ENCODE measurements around the gene IL31. TPM values are rescaled to one million over a fixed set of nuclear protein-coding genes. Genes with fewer than 3 reads are reported as not detected.
"Not testable (repeated sequence)": the region's sequence is repeated elsewhere in the genome, so short reads cannot be mapped to it uniquely, and the experiment has no call there.

IL31 gene
- total RNA-seq, 1 donor from 2014 or later = not detected

GRCh38 chr12:122187466-122187865 lies 13.4 kb upstream of the IL31 start:
- Histone ChIP-seq H3K4me3 (ENCODE audit: low read depth, low read length) (no peak overlapping the region), H3K36me3 (ENCODE audit: control insufficient read depth, insufficient read depth, low read length) (no peaks in the 10 kb centered on the region), H3K27me3 (ENCODE audit: control insufficient read depth, insufficient read depth, low read length) (no peaks in the 10 kb centered on the region)
- TF ChIP-seq CTCF (IDR thresholded peaks at IDR 0.05; ENCODE audit: insufficient read depth, low read length, poor library complexity, severe bottlenecking) = no peak
- no peak for DNase-seq (ENCODE audit: low read depth)

GRCh38 chr12:122185494-122186082 lies 11.6 kb upstream of the IL31 start:
- DNase-seq (ENCODE audit: low read depth) = no peak
- TF ChIP-seq CTCF (IDR thresholded peaks at IDR 0.05; ENCODE audit: insufficient read depth, low read length, poor library complexity, severe bottlenecking) = no peak
- H3K27me3 ChIP-seq (ENCODE audit: control insufficient read depth, insufficient read depth, low read length) = no peaks in the 10 kb centered on the region
- H3K4me3 ChIP-seq (ENCODE audit: low read depth, low read length) = no peak overlapping the region
- no peaks in the 10 kb centered on the region for H3K36me3 ChIP-seq (ENCODE audit: control insufficient read depth, insufficient read depth, low read length)

- DNase-seq (ENCODE audit: low read depth) = no peak
- Histone ChIP-seq H3K27me3 (ENCODE audit: control insufficient read depth, insufficient read depth, low read length) (no peaks in the 10 kb centered on the region), H3K4me3 (ENCODE audit: low read depth, low read length) (no peak overlapping the region), H3K36me3 (ENCODE audit: control insufficient read depth, insufficient read depth, low read length) (no peaks in the 10 kb centered on the region)
- TF ChIP-seq CTCF (IDR thresholded peaks at IDR 0.05; ENCODE audit: insufficient read depth, low read length, poor library complexity, severe bottlenecking) = no peak
These were observed 11.1 kb upstream of the IL31 start for GRCh38 chr12:122185079-122185478.

GRCh38 chr12:122184517-122184916 lies 10.5 kb upstream of the IL31 start:
- no peak for TF ChIP-seq CTCF (IDR thresholded peaks at IDR 0.05; ENCODE audit: insufficient read depth, low read length, poor library complexity, severe bottlenecking)
- Histone ChIP-seq H3K27me3 (ENCODE audit: control insufficient read depth, insufficient read depth, low read length) (no peaks in the 10 kb centered on the region), H3K4me3 (ENCODE audit: low read depth, low read length) (no peak overlapping the region), H3K36me3 (ENCODE audit: control insufficient read depth, insufficient read depth, low read length) (no peaks in the 10 kb centered on the region)
- DNase-seq (ENCODE audit: low read depth) = no peak

- no peak for DNase-seq (ENCODE audit: low read depth)
- H3K27me3 ChIP-seq (ENCODE audit: control insufficient read depth, insufficient read depth, low read length) = no peaks in the 10 kb centered on the region
- no peak overlapping the region for H3K4me3 ChIP-seq (ENCODE audit: low read depth, low read length)
- H3K36me3 ChIP-seq (ENCODE audit: control insufficient read depth, insufficient read depth, low read length) = no peaks in the 10 kb centered on the region
- TF ChIP-seq CTCF (IDR thresholded peaks at IDR 0.05; ENCODE audit: insufficient read depth, low read length, poor library complexity, severe bottlenecking) = no peak
These were observed 9.5 kb upstream of the IL31 start for GRCh38 chr12:122183588-122183940.

- peak within 1 kb of the TSS; percentile 43 for H3K4me3 ChIP-seq (ENCODE audit: low read depth, low read length)
- H3K36me3 ChIP-seq (ENCODE audit: control insufficient read depth, insufficient read depth, low read length) = no peaks in the 10 kb centered on the region
- no peaks in the 10 kb centered on the region for H3K27me3 ChIP-seq (ENCODE audit: control insufficient read depth, insufficient read depth, low read length)
- no peak for TF ChIP-seq CTCF (IDR thresholded peaks at IDR 0.05; ENCODE audit: insufficient read depth, low read length, poor library complexity, severe bottlenecking)
- DNase-seq (ENCODE audit: low read depth) = no peak
These were observed 9.0 kb upstream of the IL31 start, which contains the start of gene LRRC43 for GRCh38 chr12:122182887-122183587. TSS of gene LRRC43 (plus strand) at chr12:122183123. CDS start at chr12:122183145, 22 bp downstream.

- not testable (repeated sequence) for H3K36me3 ChIP-seq (ENCODE audit: control insufficient read depth, insufficient read depth, low read length); H3K27me3 ChIP-seq (ENCODE audit: control insufficient read depth, insufficient read depth, low read length); H3K4me3 ChIP-seq (ENCODE audit: low read depth, low read length); DNase-seq (ENCODE audit: low read depth)
These were observed 2.5 kb upstream of the IL31 start for GRCh38 chr12:122176473-122176872.

Data from kidney epithelial cell (primary cell).